Progenitor cell of endocrine pancreas (in vitro differentiated cells): ENCODE results near the gene RPH3AL. TPM values are rescaled to one million over a fixed set of nuclear protein-coding genes. Genes with fewer than 3 reads are reported as not detected.
"Not testable (repeated sequence)": the region's sequence is repeated elsewhere in the genome, so short reads cannot be mapped to it uniquely, and the experiment has no call there.

Experiments
- DNase-seq: peaks from one replicate; pipeline ENCODE4 v3.0.0; 2021; ENCODE audit warnings: low spot score; ENCODE audit not compliant: unreplicated experiment
- H3K27ac Mint-ChIP-seq: 2 replicates; pipeline ENCODE4 v1.8.0; 2021; ENCODE audit warnings: mild to moderate bottlenecking, moderate library complexity, mixed read lengths
- H3K27me3 Mint-ChIP-seq: 2 replicates; pipeline ENCODE4 v1.8.0; 2021; ENCODE audit warnings: mixed read lengths
- H3K36me3 Mint-ChIP-seq: 2 replicates; pipeline ENCODE4 v1.8.0; 2022; ENCODE audit warnings: mixed read lengths; ENCODE audit not compliant: insufficient read depth
- H3K4me1 Mint-ChIP-seq: 2 replicates; pipeline ENCODE4 v1.8.0; 2021; ENCODE audit warnings: low read depth, mixed read lengths
- H3K4me3 Mint-ChIP-seq: 2 replicates; pipeline ENCODE4 v1.8.0; 2021; ENCODE audit warnings: low read depth, mild to moderate bottlenecking, moderate library complexity, mixed read lengths
- H3K9me3 Mint-ChIP-seq: 2 replicates; pipeline ENCODE4 v1.8.0; 2021; ENCODE audit warnings: low read depth, mixed read lengths
- CTCF ChIP-seq: fragments of 200-600 bp; sonication (generic); IDR thresholded peaks from one replicate; pipeline ENCODE4 v1.5.0; 2021; ENCODE audit warnings: antibody characterized with exemption, mild to moderate bottlenecking; ENCODE audit not compliant: unreplicated experiment
- total RNA-seq: library from RNA; stranded (reverse); gene quantifications from 2 replicates; pipeline ENCODE4 v1.2.1, GENCODE V29; 2021

The RPH3AL gene
- total RNA-seq, 1 donor from 2014 or later: 47.6 TPM

DNA sequence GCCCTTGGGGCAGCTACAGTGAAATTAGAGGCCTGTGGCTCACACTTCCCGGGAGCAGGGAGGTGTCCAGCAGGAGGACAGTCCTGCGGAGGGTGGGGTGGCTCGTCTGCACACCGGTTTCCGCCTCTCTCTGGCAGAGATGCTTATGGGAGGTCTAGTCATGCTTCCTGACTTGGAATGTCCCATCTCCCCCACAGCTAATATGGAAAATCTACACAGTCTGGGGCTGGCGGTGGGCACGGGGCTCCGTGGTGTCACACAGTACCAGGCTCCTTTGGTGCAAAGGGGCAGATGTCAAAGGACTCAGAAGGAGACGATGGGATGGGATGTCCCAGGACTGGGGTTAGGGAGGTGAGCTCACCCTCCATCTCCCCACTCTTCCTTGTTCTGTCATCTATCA, 127.1 kb downstream of the RPH3AL start:
- H3K9me3 Mint-ChIP-seq: no peaks in the 10 kb centered on the region
- H3K4me1 Mint-ChIP-seq: no peaks in the 10 kb centered on the region
- DNase-seq: no peak
- H3K27ac Mint-ChIP-seq: no peak overlapping the region
- no peak for TF ChIP-seq CTCF
- no peaks in the 10 kb centered on the region for H3K27me3 Mint-ChIP-seq
- H3K4me3 Mint-ChIP-seq: no peak overlapping the region
- H3K36me3 Mint-ChIP-seq: peaks cover 1% of the 10 kb centered on the region

DNA sequence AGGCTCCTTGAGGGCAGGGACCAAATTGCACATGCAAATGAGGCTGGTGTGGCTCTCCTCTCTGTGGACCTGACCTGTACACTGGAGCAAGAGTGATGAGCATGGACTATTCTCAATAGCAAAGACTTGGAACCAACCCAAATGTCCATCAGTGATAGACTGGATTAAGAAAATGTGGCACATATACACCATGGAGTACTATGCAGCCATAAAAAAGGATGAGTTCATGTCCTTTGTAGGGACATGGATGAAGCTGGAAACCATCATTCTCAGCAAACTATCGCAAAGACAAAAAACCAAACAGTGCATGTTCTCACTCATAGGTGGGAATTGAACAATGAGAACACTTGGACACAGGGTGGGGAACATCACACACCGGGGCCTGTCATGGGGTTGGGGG, 128.0 kb downstream of the RPH3AL start:
- not testable (repeated sequence) for H3K27ac Mint-ChIP-seq, H3K27me3 Mint-ChIP-seq, DNase-seq, H3K4me1 Mint-ChIP-seq, H3K36me3 Mint-ChIP-seq, H3K9me3 Mint-ChIP-seq, H3K4me3 Mint-ChIP-seq

GRCh38 chr17:223723-224471, 128.7 kb downstream of the RPH3AL start:
- H3K4me1 Mint-ChIP-seq: no peaks in the 10 kb centered on the region
- H3K27me3 Mint-ChIP-seq: no peaks in the 10 kb centered on the region
- no peak for TF ChIP-seq CTCF
- H3K4me3 Mint-ChIP-seq: no peak overlapping the region
- H3K27ac Mint-ChIP-seq: no peak overlapping the region
- no peaks in the 10 kb centered on the region for H3K9me3 Mint-ChIP-seq
- peaks cover 1% of the 10 kb centered on the region for H3K36me3 Mint-ChIP-seq
- DNase-seq: no peak

- Mint-ChIP-seq H3K4me1 (no peaks in the 10 kb centered on the region), H3K4me3 (no peak overlapping the region), H3K9me3 (no peaks in the 10 kb centered on the region), H3K36me3 (peaks cover 1% of the 10 kb centered on the region), H3K27me3 (no peaks in the 10 kb centered on the region), H3K27ac (no peak overlapping the region)
- no peak for DNase-seq
- no peak for TF ChIP-seq CTCF
These were observed 130.4 kb downstream of the RPH3AL start for GRCh38 chr17:222172-222571.

DNA sequence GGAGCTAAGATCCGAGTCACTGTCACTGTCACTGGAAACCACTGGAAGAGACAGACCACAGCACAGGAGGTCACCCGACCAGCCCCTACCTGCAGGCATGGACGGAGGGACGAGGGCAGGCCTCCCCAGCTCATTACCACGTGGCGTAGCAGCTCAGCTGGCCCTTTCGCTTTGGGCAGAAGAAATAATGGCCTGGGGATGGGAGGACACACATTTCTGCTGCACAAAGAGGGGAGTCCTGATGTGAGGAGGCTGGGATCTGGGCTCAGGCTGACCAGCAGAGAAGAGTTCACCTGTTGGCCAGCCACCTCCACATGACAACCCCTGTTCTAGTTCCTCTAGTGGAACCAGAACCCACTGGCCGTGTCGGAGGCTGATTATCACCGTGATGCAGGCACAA, 132.9 kb downstream of the RPH3AL start:
- no peak for DNase-seq
- Mint-ChIP-seq H3K4me3 (no peak overlapping the region), H3K27ac (peak overlapping the region; percentile 10), H3K4me1 (no peaks in the 10 kb centered on the region), H3K36me3 (peaks cover 1% of the 10 kb centered on the region), H3K9me3 (no peaks in the 10 kb centered on the region), H3K27me3 (no peaks in the 10 kb centered on the region)
- TF ChIP-seq CTCF: no peak

DNA sequence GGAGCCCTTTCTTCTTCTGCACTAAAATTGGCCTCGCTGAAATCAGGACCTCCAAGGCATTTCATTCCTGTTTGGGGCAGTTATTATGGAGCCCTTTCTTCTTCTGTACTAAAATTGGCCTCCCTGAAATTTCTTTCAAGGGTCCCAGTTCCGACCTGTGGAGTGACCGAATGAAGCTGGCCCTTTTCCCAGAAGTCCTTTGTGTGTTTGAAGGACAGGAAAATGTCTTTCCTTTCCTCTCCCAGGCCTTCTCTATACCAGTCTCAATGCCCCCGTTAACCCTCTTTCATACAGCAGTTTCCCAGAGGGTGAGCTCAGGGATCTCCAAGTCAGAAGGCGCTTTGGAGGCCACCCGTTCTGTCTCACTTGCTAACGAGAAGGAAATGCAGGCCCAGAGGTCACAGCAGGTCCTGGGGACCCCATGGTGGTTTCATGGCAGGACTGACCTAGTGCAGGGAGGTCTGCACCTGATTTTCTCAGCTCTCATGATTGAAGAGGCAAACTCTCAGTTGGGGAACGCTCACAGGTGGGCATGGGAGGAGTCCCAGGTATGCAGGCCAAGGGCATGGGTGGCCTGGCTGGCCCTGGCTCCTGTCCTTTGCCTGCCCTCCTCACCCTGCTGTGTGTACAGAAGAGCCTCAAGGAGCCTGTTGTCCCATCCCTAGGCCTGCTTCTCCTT, 134.0 kb downstream of the RPH3AL start:
- H3K4me1 Mint-ChIP-seq: no peaks in the 10 kb centered on the region
- no peak for DNase-seq
- H3K27me3 Mint-ChIP-seq: no peaks in the 10 kb centered on the region
- no peak overlapping the region for H3K4me3 Mint-ChIP-seq
- H3K27ac Mint-ChIP-seq: peak overlapping the region; percentile 7
- TF ChIP-seq CTCF: no peak
- peaks cover 1% of the 10 kb centered on the region for H3K36me3 Mint-ChIP-seq
- no peaks in the 10 kb centered on the region for H3K9me3 Mint-ChIP-seq
